ENCODE measurements around the gene KPNA4.

GRCh38 chr3:160486459-160486869 lies 78.9 kb downstream of the KPNA4 start:
- TF ChIP-seq, protein P1, sequence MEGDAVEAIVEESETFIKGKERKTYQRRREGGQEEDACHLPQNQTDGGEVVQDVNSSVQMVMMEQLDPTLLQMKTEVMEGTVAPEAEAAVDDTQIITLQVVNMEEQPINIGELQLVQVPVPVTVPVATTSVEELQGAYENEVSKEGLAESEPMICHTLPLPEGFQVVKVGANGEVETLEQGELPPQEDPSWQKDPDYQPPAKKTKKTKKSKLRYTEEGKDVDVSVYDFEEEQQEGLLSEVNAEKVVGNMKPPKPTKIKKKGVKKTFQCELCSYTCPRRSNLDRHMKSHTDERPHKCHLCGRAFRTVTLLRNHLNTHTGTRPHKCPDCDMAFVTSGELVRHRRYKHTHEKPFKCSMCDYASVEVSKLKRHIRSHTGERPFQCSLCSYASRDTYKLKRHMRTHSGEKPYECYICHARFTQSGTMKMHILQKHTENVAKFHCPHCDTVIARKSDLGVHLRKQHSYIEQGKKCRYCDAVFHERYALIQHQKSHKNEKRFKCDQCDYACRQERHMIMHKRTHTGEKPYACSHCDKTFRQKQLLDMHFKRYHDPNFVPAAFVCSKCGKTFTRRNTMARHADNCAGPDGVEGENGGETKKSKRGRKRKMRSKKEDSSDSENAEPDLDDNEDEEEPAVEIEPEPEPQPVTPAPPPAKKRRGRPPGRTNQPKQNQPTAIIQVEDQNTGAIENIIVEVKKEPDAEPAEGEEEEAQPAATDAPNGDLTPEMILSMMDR (IDR thresholded peaks at IDR 0.05) = peak; percentile 37 to 68 (median 66)
- TF ChIP-seq POLR2A (IDR thresholded peaks at IDR 0.05) = no peak
